ENCODE results near the gene PABPC1L. TPM values are rescaled to one million over a fixed set of nuclear protein-coding genes. Genes with fewer than 3 reads are reported as not detected.
"Not testable (repeated sequence)": the region's sequence is repeated elsewhere in the genome, so short reads cannot be mapped to it uniquely, and the experiment has no call there.

PABPC1L gene
- 77.1 TPM for polyA plus RNA-seq (2013, experiment 1 of 4)
- 67.8 TPM for polyA plus RNA-seq (2013, experiment 2 of 4)
- polyA plus RNA-seq (2013, experiment 3 of 4), result 54.8 TPM
- polyA plus RNA-seq (2013, experiment 4 of 4), result 55.8 TPM

GRCh38 chr20:44909872-44910689, at the start of gene PABPC1L:
PABPC1L (plus strand) TSS chr20:44910060; CDS start chr20:44910144, 84 bp downstream.
- peak within 1 kb of the TSS; percentile 72 for H3K4me3 ChIP-seq (ENCODE audit: insufficient read depth, low read depth, low read length)
- peaks cover 4% of the 10 kb centered on the region for H3K36me3 ChIP-seq (ENCODE audit: control insufficient read depth, insufficient read depth, low read length)
- H3K27ac ChIP-seq (ENCODE audit: insufficient read depth, low read depth, low read length, poor library complexity, severe bottlenecking), result no peak within 1 kb of the TSS
- H3K27me3 ChIP-seq (ENCODE audit: control insufficient read depth, insufficient read depth, low read length, poor library complexity, severe bottlenecking), result no peaks in the 10 kb centered on the region
- no peaks in the 10 kb centered on the region for H3K4me1 ChIP-seq (ENCODE audit: control insufficient read depth, insufficient read depth, low read length)
- 1% methylated on average over 61 of the region's 61 CpGs for WGBS, 2 experiments
- no peaks in the 10 kb centered on the region for H3K9me3 ChIP-seq (ENCODE audit: control insufficient read depth, low read length)

GRCh38 chr20:44861531-44862006, 48.3 kb upstream of the PABPC1L start:
- no peak overlapping the region for H3K27ac ChIP-seq (ENCODE audit: insufficient read depth, low read depth, low read length, poor library complexity, severe bottlenecking)
- no peaks in the 10 kb centered on the region for H3K4me1 ChIP-seq (ENCODE audit: control insufficient read depth, insufficient read depth, low read length)
- no peaks in the 10 kb centered on the region for H3K27me3 ChIP-seq (ENCODE audit: control insufficient read depth, insufficient read depth, low read length, poor library complexity, severe bottlenecking)
- no peak overlapping the region for H3K4me3 ChIP-seq (ENCODE audit: insufficient read depth, low read depth, low read length)
- H3K9me3 ChIP-seq (ENCODE audit: control insufficient read depth, low read length), result no peaks in the 10 kb centered on the region
- no peaks in the 10 kb centered on the region for H3K36me3 ChIP-seq (ENCODE audit: control insufficient read depth, insufficient read depth, low read length)
- 89 to 95% methylated on average over 5 of the region's 5 CpGs for WGBS, 2 experiments

GRCh38 chr20:44862286-44862685, 47.6 kb upstream of the PABPC1L start:
- H3K4me1 ChIP-seq (ENCODE audit: control insufficient read depth, insufficient read depth, low read length), result no peaks in the 10 kb centered on the region
- no peaks in the 10 kb centered on the region for H3K9me3 ChIP-seq (ENCODE audit: control insufficient read depth, low read length)
- no peak overlapping the region for H3K27ac ChIP-seq (ENCODE audit: insufficient read depth, low read depth, low read length, poor library complexity, severe bottlenecking)
- H3K27me3 ChIP-seq (ENCODE audit: control insufficient read depth, insufficient read depth, low read length, poor library complexity, severe bottlenecking), result no peaks in the 10 kb centered on the region
- no peak overlapping the region for H3K4me3 ChIP-seq (ENCODE audit: insufficient read depth, low read depth, low read length)
- 82 to 89% methylated on average over 2 of the region's 2 CpGs for WGBS, 2 experiments
- no peaks in the 10 kb centered on the region for H3K36me3 ChIP-seq (ENCODE audit: control insufficient read depth, insufficient read depth, low read length)

- not testable (repeated sequence) for H3K9me3 ChIP-seq (ENCODE audit: control insufficient read depth, low read length); H3K27me3 ChIP-seq (ENCODE audit: control insufficient read depth, insufficient read depth, low read length, poor library complexity, severe bottlenecking); H3K4me1 ChIP-seq (ENCODE audit: control insufficient read depth, insufficient read depth, low read length); H3K4me3 ChIP-seq (ENCODE audit: insufficient read depth, low read depth, low read length); H3K27ac ChIP-seq (ENCODE audit: insufficient read depth, low read depth, low read length, poor library complexity, severe bottlenecking); H3K36me3 ChIP-seq (ENCODE audit: control insufficient read depth, insufficient read depth, low read length)
- 81 to 85% methylated on average over 4 of the region's 4 CpGs for WGBS, 2 experiments
Observed at GRCh38 chr20:44863365-44864084, 46.3 kb upstream of the PABPC1L start.

- not testable (repeated sequence) for H3K9me3 ChIP-seq (ENCODE audit: control insufficient read depth, low read length); H3K4me3 ChIP-seq (ENCODE audit: insufficient read depth, low read depth, low read length); H3K27ac ChIP-seq (ENCODE audit: insufficient read depth, low read depth, low read length, poor library complexity, severe bottlenecking); H3K4me1 ChIP-seq (ENCODE audit: control insufficient read depth, insufficient read depth, low read length); H3K27me3 ChIP-seq (ENCODE audit: control insufficient read depth, insufficient read depth, low read length, poor library complexity, severe bottlenecking); H3K36me3 ChIP-seq (ENCODE audit: control insufficient read depth, insufficient read depth, low read length)
- WGBS, 2 experiments, result 84 to 90% methylated on average over 3 of the region's 3 CpGs
Observed at GRCh38 chr20:44864493-44864892, 45.4 kb upstream of the PABPC1L start.

GRCh38 chr20:44866703-44867335, 43.0 kb upstream of the PABPC1L start:
- WGBS, 2 experiments, result 91 to 92% methylated on average over 8 of the region's 8 CpGs

GRCh38 chr20:44869471-44869870, 40.4 kb upstream of the PABPC1L start:
- no peaks in the 10 kb centered on the region for H3K9me3 ChIP-seq (ENCODE audit: control insufficient read depth, low read length)
- 85 to 89% methylated on average over 4 of the region's 5 CpGs for WGBS, 2 experiments
- no peaks in the 10 kb centered on the region for H3K36me3 ChIP-seq (ENCODE audit: control insufficient read depth, insufficient read depth, low read length)
- H3K27ac ChIP-seq (ENCODE audit: insufficient read depth, low read depth, low read length, poor library complexity, severe bottlenecking), result no peak overlapping the region
- no peak overlapping the region for H3K4me3 ChIP-seq (ENCODE audit: insufficient read depth, low read depth, low read length)
- H3K4me1 ChIP-seq (ENCODE audit: control insufficient read depth, insufficient read depth, low read length), result no peaks in the 10 kb centered on the region
- peaks cover 7% of the 10 kb centered on the region for H3K27me3 ChIP-seq (ENCODE audit: control insufficient read depth, insufficient read depth, low read length, poor library complexity, severe bottlenecking)

More at GRCh38 chr20:44866703-44867335, 43.0 kb upstream of the PABPC1L start:
- H3K4me3 ChIP-seq (ENCODE audit: insufficient read depth, low read depth, low read length), result no peak overlapping the region
- H3K9me3 ChIP-seq (ENCODE audit: control insufficient read depth, low read length), result no peaks in the 10 kb centered on the region
- no peak overlapping the region for H3K27ac ChIP-seq (ENCODE audit: insufficient read depth, low read depth, low read length, poor library complexity, severe bottlenecking)
- no peaks in the 10 kb centered on the region for H3K4me1 ChIP-seq (ENCODE audit: control insufficient read depth, insufficient read depth, low read length)
- H3K27me3 ChIP-seq (ENCODE audit: control insufficient read depth, insufficient read depth, low read length, poor library complexity, severe bottlenecking), result peaks cover 7% of the 10 kb centered on the region
- H3K36me3 ChIP-seq (ENCODE audit: control insufficient read depth, insufficient read depth, low read length), result no peaks in the 10 kb centered on the region

GRCh38 chr20:44882360-44882759, 27.5 kb upstream of the PABPC1L start:
- not testable (repeated sequence) for H3K27ac ChIP-seq (ENCODE audit: insufficient read depth, low read depth, low read length, poor library complexity, severe bottlenecking); H3K9me3 ChIP-seq (ENCODE audit: control insufficient read depth, low read length); H3K4me1 ChIP-seq (ENCODE audit: control insufficient read depth, insufficient read depth, low read length); H3K4me3 ChIP-seq (ENCODE audit: insufficient read depth, low read depth, low read length); H3K27me3 ChIP-seq (ENCODE audit: control insufficient read depth, insufficient read depth, low read length, poor library complexity, severe bottlenecking); H3K36me3 ChIP-seq (ENCODE audit: control insufficient read depth, insufficient read depth, low read length)
- WGBS, 2 experiments, result 87 to 89% methylated on average over 3 to 4 of the region's 4 CpGs

GRCh38 chr20:44883214-44883902, 26.5 kb upstream of the PABPC1L start:
- Histone ChIP-seq H3K9me3 (ENCODE audit: control insufficient read depth, low read length) (no peaks in the 10 kb centered on the region), H3K4me1 (ENCODE audit: control insufficient read depth, insufficient read depth, low read length) (peaks cover 14% of the 10 kb centered on the region), H3K27me3 (ENCODE audit: control insufficient read depth, insufficient read depth, low read length, poor library complexity, severe bottlenecking) (no peaks in the 10 kb centered on the region), H3K27ac (ENCODE audit: insufficient read depth, low read depth, low read length, poor library complexity, severe bottlenecking) (no peak overlapping the region), H3K36me3 (ENCODE audit: control insufficient read depth, insufficient read depth, low read length) (peaks cover 2% of the 10 kb centered on the region), H3K4me3 (ENCODE audit: insufficient read depth, low read depth, low read length) (no peak overlapping the region)
- WGBS, 2 experiments, result 92 to 96% methylated on average over 7 of the region's 7 CpGs

All from ectodermal cell (in vitro differentiated cells).